HG03103 (cell line): ENCODE data around the gene STEAP4.

Experiments used
- ATAC-seq: cut with Tn5 transposase; IDR thresholded peaks from one replicate; pipeline ENCODE4 v1.9.1; 2021; ENCODE audit warnings: low read depth; ENCODE audit not compliant: unreplicated experiment

STEAP4 gene

DNA sequence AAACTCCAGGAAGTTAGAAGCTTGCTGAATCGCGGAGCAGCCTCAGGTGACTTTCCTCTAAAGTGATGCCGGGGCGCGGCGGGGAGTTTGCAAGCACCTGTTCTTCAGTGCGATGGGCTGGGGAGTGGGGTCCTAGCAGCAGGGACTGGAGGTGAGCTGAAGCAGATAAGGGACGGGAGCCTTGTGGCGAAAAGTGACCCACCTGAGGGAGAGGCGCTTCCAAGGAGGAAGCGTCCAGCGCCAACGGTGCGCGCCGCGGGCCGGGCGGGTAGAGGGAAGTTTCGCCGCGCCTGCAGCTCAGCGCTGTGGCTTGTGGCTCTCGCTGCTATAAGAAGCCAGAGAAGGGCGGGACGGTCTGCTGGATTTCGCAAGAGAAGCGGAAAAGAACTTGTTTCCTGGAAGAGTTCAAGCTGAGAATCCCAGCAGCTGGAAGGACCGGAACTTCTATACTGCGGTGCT, at the start of gene STEAP4:
Gene STEAP4 (minus strand): TSS at position 305 of the 459 bp plus-strand sequence. CDS start 22,625 bp downstream, outside the sequence.
- ATAC-seq, result no peak

DNA sequence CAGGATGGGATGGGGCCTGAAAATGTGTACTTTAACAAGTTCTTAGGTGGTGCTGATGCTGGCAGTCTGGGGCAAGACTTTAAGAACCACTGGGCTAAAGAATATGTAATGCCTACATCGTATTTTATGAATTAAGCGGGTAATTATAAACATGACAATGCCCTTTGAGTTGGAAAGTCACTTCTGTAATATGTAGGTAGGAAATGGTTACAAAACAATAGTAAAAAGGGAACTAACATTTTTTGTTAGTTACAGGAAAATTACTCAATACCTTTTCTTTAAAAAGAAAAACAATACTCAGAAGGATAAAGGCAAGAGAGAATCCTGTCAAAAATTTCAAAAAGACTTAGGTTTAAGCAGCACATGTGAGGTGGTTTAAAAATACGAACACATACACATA, 48.3 kb upstream of the STEAP4 start:
- ATAC-seq, result no peak

DNA sequence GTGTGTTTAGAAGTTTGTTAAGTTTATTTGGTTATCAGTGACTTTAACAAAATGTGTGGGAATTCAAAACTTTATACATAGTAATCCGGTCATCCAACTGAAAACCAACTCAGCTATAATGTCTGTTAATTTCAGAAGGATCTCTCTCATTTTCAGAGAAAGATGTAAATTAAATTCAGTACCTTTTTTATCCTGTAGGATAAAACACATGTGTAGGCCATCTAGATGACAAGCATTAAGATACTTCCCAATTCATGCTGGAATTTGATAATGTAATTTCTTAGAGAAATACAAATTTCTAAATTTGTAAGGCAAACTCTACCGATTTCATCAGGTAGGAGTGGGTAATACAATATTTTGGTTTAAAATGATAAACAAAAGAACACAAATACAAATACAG, 43.4 kb upstream of the STEAP4 start:
- ATAC-seq, result no peak

DNA sequence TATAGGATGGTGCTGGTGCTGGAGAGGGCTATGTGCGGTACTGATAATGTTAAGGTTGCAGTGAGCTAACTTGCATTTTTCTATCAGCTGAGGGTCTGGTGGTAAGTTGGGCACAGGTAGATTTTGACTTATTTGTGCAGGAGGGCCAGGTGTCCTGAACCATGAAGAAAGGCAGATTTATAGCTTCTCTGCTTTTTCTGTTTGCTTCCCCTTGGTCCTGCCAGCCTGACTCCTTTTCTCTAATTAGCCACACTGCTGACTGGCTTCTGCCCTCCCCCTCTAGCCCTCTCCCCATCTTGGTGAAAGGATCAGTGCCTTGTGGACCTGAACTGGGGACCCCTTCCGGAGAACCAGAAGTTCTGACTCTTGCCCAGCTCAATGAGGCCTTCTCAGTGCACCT, 40.8 kb upstream of the STEAP4 start:
- ATAC-seq, result no peak

DNA sequence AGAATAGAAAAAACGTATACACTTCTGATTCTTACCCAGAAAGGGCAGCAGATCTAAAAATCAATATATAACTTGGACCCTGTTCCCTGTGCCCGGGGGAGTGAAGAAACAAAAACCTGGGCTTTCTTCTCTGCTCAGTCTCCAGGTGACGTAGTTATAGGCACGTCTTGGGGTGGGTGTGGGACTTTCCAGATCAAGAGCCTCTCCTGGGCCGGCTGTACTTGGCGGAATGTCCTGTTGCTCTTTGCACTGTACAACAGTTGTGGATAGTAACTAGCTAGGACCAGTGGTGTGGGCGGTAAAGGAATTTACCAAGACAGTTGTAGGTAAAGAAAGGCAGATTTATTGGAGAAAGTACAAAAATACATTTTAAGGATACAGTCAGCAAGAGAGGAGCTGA, 40.4 kb upstream of the STEAP4 start:
- ATAC-seq, result no peak

DNA sequence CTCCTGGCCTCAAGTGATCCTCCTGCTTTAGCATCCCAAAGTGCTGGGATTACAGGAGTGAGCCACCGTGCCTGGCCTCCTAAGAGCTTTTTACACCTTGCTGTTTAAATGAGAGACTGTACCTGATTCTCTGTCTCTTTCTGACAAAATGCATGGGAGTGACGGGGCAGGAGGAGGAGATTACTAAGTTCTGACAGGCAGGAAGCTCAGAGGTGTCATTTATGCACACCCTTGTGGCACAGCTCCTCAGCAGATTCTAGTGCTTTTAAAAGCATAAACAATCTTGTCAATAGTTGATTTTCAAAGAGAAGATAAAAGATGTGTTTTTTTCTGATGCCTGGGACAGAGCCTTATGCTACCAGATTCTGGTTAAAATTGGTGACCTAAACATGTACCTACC, 39.7 kb upstream of the STEAP4 start:
- ATAC-seq, result peak; percentile 59

DNA sequence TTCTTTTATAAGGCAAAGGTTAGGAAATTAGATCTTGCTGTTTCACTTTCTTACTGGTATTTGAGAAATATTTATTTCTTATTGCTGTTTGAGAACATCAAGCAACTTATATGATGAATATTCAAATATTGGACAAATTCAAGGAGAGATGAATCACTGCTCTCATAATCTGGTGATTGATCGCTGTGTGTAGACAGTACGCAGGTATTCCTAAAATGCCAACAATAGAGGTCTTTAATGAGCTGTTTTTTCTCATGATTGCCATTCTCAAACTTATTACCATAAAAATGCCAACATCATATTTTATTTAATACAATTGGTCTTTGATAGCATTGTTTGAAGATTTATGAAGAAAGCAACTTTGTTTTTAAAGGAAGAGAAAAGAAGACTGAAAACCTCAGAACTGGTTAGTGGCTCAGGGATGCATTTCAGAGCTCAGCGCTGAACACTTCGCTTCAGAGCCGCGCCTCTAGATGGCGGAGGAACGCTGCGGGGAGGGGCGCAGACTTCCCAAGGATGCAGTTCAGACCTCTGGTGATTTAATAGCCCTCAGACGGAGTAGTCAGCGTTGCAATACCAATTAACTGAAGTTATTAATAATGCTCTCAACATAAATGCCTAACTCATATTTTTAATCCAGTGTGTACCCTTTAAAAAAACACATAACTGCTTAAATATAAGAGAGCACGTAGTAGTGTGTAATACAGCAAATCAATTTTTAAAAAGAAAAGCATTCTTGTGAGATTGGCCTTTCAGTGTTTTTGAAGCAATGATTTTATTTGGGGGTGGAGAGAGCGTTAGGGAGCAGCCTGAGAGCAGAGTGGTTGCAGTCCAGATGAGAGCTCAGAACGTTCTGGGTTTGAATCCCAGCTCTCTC, 38.5 kb upstream of the STEAP4 start:
- no peak for ATAC-seq

DNA sequence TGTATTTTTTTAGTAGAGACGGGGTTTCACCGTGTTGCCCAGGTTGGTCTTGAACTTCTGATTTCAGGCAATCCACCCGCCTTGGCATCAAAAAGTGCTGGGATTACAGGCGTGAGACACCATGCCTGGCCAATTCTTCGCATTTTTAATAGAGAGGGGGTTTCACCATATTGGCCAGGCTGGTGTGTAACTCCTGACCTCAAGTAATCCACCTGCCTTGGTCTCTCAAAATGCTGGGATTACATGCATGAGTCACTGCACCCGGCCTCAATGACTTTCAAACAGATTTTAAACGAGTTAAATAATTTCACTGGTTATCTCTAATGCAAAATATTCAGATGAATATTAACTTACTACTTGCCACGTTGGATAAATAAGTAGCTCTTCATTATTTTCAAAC, 37.6 kb upstream of the STEAP4 start:
- ATAC-seq, result no peak

DNA sequence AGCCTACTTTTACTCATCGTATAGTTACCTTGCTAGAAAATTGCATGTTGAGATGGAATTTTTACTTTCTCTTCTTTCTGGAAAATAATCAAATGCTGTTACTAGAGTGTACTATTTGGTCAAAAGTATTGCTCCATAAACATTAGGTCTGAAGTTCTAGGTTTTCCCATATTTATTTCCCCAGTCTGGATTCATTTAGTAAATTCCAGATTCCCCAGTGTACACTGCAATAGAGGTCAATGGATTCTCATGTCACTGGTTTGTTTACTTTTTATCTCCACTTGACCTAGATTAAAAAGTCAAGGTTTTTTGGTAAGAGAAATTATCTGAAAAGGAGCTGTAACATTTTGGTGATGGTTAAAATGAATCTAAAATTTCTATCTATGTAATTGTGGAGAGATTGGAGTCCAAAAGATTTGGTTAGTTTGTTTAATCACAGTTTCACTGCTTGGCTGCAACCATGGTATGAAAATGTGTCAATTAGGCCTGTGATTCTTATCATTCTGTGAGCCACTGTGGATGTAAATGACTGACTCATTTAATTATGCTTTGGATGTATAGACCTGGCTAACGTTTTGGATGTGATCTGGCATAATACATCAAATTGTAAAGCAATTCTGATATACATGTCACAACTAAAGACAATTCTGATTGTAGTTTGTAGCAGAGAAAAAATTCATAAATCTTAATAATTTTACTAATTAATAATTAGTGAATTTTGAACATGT, 32.7 kb upstream of the STEAP4 start:
- ATAC-seq, result no peak

DNA sequence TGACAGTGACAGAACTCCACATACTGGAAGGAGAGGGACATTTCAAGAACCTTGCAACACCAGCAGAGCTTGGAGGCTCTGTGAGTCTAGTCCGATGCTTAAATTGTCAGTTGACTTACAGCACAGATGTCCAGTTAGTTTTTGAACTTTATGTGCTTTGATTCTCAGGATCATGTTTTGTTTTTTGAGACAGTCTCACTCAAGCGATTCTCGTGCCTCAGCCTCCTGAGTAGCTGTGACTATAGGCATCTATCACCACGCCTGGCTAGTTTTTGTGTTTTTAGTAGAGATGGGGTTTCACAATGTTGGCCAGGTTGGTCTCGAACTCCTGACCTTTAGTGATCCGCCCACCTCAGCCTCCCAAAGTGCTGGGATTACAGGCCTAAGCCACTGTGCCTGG, 31.8 kb upstream of the STEAP4 start:
- ATAC-seq, result no peak

DNA sequence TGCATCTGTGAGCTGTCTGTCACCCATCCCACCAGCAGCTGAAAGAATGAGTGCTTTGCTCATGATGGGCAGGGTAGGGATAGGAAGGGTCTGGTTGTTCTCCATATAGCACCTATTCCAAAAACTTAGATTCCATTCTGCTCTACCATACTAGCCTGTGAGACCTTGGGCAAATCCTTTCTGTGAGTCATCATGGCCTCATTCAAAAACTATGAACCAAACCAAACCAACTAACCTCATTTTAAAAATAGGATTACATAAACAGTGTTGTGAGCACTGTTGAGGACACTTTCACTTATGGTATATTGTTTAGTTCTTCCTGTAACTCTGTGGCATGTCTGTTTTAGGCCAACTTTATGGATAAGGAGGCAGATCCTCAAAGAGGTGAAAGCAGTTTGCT, 30.9 kb upstream of the STEAP4 start:
- no peak for ATAC-seq

DNA sequence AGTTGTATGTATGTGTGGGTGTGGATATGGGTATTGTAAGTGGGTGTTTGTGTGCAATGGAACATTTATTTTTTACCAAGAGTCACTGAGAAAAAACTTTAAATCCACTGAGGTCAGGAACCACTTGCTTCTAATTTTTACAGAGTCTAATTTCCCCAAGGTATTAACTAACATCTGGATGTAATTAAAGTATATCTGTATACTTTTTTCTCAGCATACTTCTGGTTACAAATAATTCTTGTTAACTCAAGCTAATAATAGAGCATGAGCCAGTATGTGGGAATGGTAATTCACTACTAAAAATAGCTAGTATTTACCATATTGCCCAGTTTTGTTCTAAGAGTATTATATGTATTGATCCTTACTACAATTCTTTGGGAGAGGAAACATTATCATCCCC, 24.6 kb upstream of the STEAP4 start:
- no peak for ATAC-seq

DNA sequence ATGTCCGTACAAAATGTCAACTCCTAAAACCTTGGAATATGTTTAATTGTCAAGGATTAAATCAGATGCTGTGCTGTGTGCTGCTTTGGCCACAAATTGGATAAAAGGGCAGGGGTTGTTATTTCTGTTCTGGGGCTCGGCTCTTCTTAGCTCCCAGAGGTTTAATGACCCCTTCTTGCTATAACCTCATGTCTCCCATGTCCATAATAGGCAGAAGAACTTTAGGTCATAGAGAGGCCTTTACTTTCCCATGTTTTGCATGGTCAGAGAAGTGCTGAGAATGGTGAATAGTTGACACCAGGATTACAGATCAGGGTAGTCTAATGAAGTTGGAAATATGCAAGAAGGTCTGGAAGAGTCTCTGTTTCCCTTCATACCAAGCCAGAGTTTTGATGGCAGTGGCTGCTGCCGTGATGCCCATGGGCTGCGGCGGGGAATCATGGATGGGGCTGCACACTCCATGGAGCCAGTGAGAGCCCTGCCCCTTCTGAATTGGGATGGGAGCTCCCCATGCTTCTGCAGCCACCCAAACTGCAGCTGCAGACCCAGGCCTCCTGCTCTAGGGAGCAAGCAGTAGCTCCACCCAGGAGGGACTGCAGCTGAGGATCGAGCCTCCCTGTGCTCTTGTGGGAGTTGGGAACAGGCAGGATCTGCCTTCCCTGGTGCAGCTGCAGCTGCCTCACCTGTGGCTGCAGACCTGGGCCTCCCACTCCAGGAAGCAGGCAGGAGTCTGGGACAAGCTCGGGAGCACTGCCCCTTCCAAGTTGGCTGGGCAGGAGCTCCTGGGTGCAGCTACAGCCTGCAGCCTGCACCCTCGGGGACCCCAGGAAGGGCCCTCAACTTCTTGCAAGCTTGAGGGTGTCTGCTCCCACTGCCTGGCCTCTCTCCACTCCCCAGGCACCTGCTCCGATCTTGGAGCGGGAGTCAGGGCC, 23.1 kb upstream of the STEAP4 start:
- no peak for ATAC-seq

DNA sequence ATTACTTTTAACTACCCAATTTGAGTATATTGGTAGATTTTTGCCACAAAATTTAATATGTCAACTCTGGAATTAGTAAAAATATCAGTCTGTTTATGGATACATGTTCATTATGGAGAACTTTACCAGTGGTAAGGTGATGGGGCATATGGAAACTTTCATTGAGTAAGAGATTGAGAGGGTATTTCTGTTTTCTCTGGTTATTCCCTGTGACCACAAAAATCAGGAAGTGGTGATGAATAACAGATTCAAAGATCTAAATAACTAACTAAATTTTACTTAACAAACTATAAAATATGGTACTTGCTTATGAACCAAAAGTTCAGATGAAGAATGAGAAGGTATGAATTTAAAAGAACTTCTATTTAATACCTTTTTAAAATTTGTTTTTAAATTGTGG, 22.1 kb upstream of the STEAP4 start:
- ATAC-seq, result no peak

DNA sequence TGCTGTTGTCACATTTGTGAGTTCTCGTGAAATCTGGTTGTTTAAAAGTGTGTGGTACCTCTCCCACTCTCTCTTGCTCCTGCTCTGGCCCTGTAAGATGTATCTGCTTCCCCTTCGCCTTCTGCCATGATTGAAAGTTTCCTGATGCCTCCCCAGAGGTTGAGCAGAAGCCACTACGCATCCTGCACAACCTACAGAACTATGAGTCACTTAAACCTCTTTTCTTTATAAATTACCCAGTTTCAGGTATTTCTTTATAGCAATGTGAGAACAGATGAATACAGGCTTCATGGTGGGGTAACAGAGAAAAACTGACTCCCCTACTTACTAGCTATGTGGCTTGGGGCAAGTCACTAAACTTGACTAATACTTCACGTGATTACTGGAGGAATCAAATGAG, 18.0 kb upstream of the STEAP4 start:
- ATAC-seq, result no peak

DNA sequence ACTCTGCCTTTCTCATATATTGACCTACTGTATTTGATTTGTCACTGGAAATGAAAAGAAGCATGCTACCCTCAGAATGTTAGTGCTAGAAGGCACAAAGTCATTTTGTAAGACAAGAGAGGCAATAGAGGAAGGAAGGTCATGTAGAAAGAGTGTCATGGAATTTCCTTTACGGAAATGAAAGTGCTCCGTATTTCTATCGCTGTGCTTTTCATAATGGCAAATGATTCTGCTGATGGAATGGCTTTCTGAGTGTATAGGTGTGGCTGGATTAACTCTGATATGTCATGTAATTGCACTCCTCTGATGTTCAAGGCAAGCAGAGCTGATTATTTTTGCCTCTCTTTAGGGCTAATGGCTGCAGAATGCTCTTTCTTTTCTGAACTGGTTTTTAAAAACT, 15.5 kb upstream of the STEAP4 start:
- ATAC-seq, result no peak

DNA sequence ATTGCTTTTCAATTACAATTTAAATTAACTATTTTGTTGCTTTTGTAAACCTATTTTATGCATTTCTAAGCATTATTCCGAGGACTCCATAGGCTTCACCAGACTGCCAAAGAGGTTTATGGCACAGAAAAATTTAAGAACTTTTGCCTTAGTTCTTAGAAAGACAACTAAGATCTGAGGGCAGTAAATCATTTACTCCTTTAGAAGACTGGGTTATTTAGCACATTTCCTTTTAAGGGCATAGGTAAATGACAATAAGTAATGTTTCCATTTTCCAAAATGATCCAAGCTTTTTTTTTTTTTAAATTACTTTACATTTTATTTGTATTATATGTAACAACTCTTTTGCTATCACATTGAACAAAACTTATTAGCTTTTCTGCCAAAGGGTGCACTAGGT, 15.0 kb upstream of the STEAP4 start:
- no peak for ATAC-seq

DNA sequence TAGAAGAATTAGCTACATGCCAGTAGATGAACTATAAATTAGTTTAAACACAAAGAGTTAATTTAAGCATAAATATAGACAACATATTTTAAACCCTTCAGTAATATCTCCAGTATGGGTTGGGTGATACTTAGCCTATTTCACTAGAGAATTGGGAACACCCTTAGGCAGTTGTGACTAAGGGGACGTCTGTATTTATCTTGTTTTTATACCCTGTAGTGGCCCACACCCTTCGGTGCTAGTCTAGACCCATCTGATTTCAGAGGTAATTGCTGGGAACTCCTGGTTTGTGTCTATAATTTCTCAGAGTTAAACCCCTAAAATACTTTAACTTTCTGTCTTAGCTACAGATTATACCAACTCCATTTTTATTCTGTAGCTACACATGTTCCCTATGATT, 11.5 kb upstream of the STEAP4 start:
- no peak for ATAC-seq

DNA sequence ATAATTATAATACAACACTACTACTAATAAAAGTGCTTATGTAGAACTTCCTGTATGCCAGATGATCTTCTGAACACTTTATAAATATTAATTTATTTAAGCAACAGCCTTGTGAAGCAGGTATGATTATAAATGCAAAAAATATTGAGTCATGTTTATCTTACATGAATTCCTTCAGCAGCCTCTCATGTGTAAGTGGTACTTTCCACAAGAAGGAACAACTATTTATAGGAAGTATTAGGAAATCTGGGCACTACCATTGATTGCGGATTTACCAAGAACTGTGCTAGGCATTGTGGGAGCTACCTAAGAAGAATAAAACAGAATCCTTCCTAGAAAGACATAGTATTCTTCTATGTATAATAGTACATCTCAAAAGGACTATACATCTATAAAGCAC, 10.7 kb upstream of the STEAP4 start:
- no peak for ATAC-seq

DNA sequence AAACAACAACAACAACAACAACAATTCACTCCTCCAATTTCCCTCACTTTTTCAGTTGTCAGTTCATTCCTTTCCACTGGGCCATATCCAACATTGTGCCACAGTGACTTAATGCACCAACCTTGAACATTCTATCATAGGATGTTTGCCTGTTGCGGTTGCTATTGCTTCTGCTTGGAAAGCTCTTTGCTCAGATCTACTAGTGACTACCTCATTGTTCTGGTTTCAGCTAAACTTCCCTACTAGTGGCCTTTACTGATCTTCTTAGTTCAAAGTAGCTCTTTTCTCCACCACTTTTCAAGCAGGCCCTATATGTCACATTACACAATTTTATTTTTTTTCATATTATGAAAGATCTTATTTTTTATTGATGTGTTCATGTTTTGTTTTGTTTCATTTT, 9.8 kb upstream of the STEAP4 start:
- no peak for ATAC-seq

DNA sequence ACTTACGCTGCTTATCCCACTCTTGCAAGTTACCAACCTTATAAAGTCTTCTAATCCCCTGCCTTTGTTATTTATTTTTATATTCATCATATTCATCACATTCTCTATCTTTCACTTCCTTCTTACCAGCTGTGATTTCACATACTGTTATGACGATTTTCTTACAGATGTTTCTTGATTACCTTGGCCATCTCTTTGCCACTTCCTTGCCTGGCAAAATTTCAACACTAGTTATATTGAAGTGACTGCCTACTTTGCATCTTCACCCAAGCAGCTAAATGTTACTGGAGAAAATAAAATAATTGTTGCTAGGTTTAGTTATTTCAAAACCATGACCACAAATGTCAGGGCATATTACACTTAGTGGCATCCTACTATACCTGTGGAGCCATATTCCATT, 8.8 kb upstream of the STEAP4 start:
- no peak for ATAC-seq
